SK-N-SH (cell line): ENCODE results near the gene RAD52. TPM values are rescaled to one million over a fixed set of nuclear protein-coding genes. Genes with fewer than 3 reads are reported as not detected.

Experiments used
- CTCF ChIA-PET: fragments of 300-600, 350-600 bp; formaldehyde crosslinking; extraction: SDS; loops from one replicate; lab custom pipeline; 2021; lab: Yijun Ruan, JAX
- POLR2A ChIA-PET: fragments of 350-600 bp; sonication (Branson Sonifier 250); formaldehyde crosslinking; extraction: SDS; loops from one replicate; lab custom pipeline; 2020; ENCODE audit warnings: antibody characterized with exemption, inconsistent platforms; lab: Yijun Ruan, JAX
- DNase-seq: peaks from one replicate; pipeline ENCODE4 v3.0.0; 2012
- H2AFZ ChIP-seq: fragments of 200-600 bp; sonication (generic); 2 replicates; pipeline ENCODE4 v1.8.1; 2016; ENCODE audit warnings: antibody characterized with exemption, mild to moderate bottlenecking, low read depth
- H3F3A ChIP-seq: fragments of 200-600 bp; sonication (generic); replicated peaks from 2 replicates; pipeline ENCODE3; 2016; ENCODE audit warnings: antibody characterized with exemption, mild to moderate bottlenecking; ENCODE audit not compliant: insufficient read depth
- H3K27ac ChIP-seq, 2 experiments: fragments of 200-500 bp in 1 of 2; fragments of 200-600 bp in 1 of 2; sonication (Bioruptor generic) in 1 of 2; sonication (generic), shearing (Covaris generic) in 1 of 2; 2 replicates each; pipeline versions ENCODE4 v1.5.1 to v1.6.1; 2014 to 2016; ENCODE audit warnings: low read depth in 2 of 2, inconsistent platforms in 1 of 2, low read length in 1 of 2, mild to moderate bottlenecking in 1 of 2, mixed read lengths in 1 of 2
- H3K27me3 ChIP-seq: fragments of 200-600 bp; sonication (generic), shearing (Covaris generic); 2 replicates; pipeline ENCODE4 v1.6.1; 2016; ENCODE audit warnings: mixed run types; ENCODE audit not compliant: insufficient read depth
- H3K36me3 ChIP-seq, 2 experiments: fragments of 200-500 bp in 1 of 2; fragments of 200-600 bp in 1 of 2; sonication (Bioruptor generic) in 1 of 2; sonication (generic) in 1 of 2; replicated peaks in 1 of 2; 2 replicates each; pipeline versions ENCODE3 to v1.5.1; 2014 to 2016; ENCODE audit warnings: low read length in 1 of 2, mild to moderate bottlenecking in 1 of 2; ENCODE audit not compliant: insufficient read depth in 2 of 2, control insufficient read depth in 1 of 2
- H3K4me1 ChIP-seq, 2 experiments: fragments of 200-500 bp in 1 of 2; fragments of 200-600 bp in 1 of 2; sonication (Bioruptor generic) in 1 of 2; sonication (generic), shearing (Covaris generic) in 1 of 2; 2 replicates each; pipeline versions ENCODE4 v1.5.1 to v1.6.1; 2014 to 2016; ENCODE audit warnings: low read depth in 1 of 2, low read length in 1 of 2, mixed run types in 1 of 2; ENCODE audit not compliant: insufficient read depth in 2 of 2, control insufficient read depth in 1 of 2
- H3K4me2 ChIP-seq: fragments of 200-600 bp; sonication (generic), shearing (Covaris generic); 2 replicates; pipeline ENCODE4 v1.6.1; 2017; ENCODE audit warnings: mixed run types
- H3K4me3 ChIP-seq, 2 experiments: fragments of 200-500 bp in 1 of 2; fragments of 200-600 bp in 1 of 2; sonication (Bioruptor generic) in 1 of 2; sonication (generic), shearing (Covaris generic) in 1 of 2; 2 replicates each; pipeline versions ENCODE4 v1.5.1 to v1.8.1; 2014 to 2016; ENCODE audit warnings: low read depth in 2 of 2, inconsistent platforms in 1 of 2, low read length in 1 of 2, mild to moderate bottlenecking in 1 of 2, mixed read lengths in 1 of 2, moderate library complexity in 1 of 2
- H3K79me2 ChIP-seq: fragments of 200-600 bp; sonication (generic); 2 replicates; pipeline ENCODE4 v1.8.1; 2017; ENCODE audit warnings: mild to moderate bottlenecking; ENCODE audit not compliant: insufficient read depth
- H3K9ac ChIP-seq: fragments of 200-600 bp; sonication (generic); 2 replicates; pipeline ENCODE4 v1.6.1; 2017; ENCODE audit warnings: mixed run types
- H3K9me2 ChIP-seq: fragments of 200-600 bp; sonication (generic); 2 replicates; pipeline ENCODE4 v1.6.1; 2017; ENCODE audit warnings: mixed run types
- H3K9me3 ChIP-seq: fragments of 200-600 bp; sonication (generic); 2 replicates; pipeline ENCODE4 v1.6.1; 2017; ENCODE audit warnings: mixed run types, mild to moderate bottlenecking, moderate library complexity
- H4K20me1 ChIP-seq: fragments of 200-600 bp; sonication (generic); 2 replicates; pipeline ENCODE4 v1.6.1; 2017; ENCODE audit warnings: mild to moderate bottlenecking, mixed run types; ENCODE audit not compliant: insufficient read depth
- CHD2 ChIP-seq: fragments of 150-350 bp; IDR thresholded peaks from 2 replicates; pipeline ENCODE4 v1.6.1; 2018; ENCODE audit warnings: low read length; ENCODE audit not compliant: partially characterized antibody
- CTCF ChIP-seq: fragments of 200-600 bp; sonication (generic); IDR thresholded peaks from 2 replicates; pipeline ENCODE4 v1.6.1; 2017; ENCODE audit warnings: antibody characterized with exemption, mild to moderate bottlenecking, moderate library complexity
- EP300 ChIP-seq, 2 experiments: IDR thresholded peaks; 2 replicates each; pipeline versions ENCODE4 v1.4.0 to v1.6.1; 2012; ENCODE audit warnings: borderline replicate concordance in 1 of 2, low read depth in 1 of 2, low read length in 1 of 2
- GABPA ChIP-seq: IDR thresholded peaks from 2 replicates; pipeline ENCODE4 v1.4.0; 2012; ENCODE audit warnings: low read depth, mild to moderate bottlenecking
- IRF3 ChIP-seq: fragments of 150-350 bp; IDR thresholded peaks from 2 replicates; pipeline ENCODE4 v1.6.1; 2016; ENCODE audit warnings: mild to moderate bottlenecking, low read depth, low read length
- MXI1 ChIP-seq: IDR thresholded peaks from 2 replicates; pipeline ENCODE4 v1.6.1; 2012; ENCODE audit warnings: mild to moderate bottlenecking, low read depth, low read length, improper control_type of control experiment
- NFIC ChIP-seq: IDR thresholded peaks from 2 replicates; pipeline ENCODE4 v1.4.0; 2012; ENCODE audit warnings: borderline replicate concordance
- PBX3 ChIP-seq: IDR thresholded peaks from 2 replicates; pipeline ENCODE4; 2012
- RAD21 ChIP-seq: IDR thresholded peaks from 2 replicates; pipeline ENCODE4 v1.6.1; 2012; ENCODE audit warnings: mild to moderate bottlenecking, low read length
- RXRA ChIP-seq: IDR thresholded peaks from 2 replicates; pipeline ENCODE4 v1.4.0; 2012; ENCODE audit warnings: low read depth, mild to moderate bottlenecking, borderline replicate concordance
- TAF1 ChIP-seq: IDR thresholded peaks from 2 replicates; pipeline ENCODE4 v1.6.1; 2012; ENCODE audit warnings: low read depth, mild to moderate bottlenecking, low read length, moderate library complexity, borderline replicate concordance
- YY1 ChIP-seq: IDR thresholded peaks from 2 replicates; pipeline ENCODE4 v1.4.0; 2012; ENCODE audit warnings: low read depth, mild to moderate bottlenecking
- ZBTB33 ChIP-seq: IDR thresholded peaks from 2 replicates; pipeline ENCODE4 v1.4.0; 2012; ENCODE audit warnings: low read depth, borderline replicate concordance
- WGBS: methylation state at CpG from one replicate; pipeline ENCODE4 v1.1.6; 2017; ENCODE audit warnings: low lambda C conversion rate; 5-methylcytosine and 5-hydroxymethylcytosine counted together
- polyA plus RNA-seq, 3 experiments: library from polyadenylated mRNA; depleted of rRNA; stranded (reverse); fragments of >200 nt; gene quantifications; 2 replicates each; pipeline ENCODE4 v1.2.3, GENCODE V29; 2012

RAD52 gene
- polyA plus RNA-seq, 1 of the 3 experiments (the other 2 are of a cell fraction) = 11.2 TPM

- H3K4me1 ChIP-seq = peaks cover 17 to 19% of the 10 kb centered on the region in 2 experiments; a peak in 3 of 4 replicates
- peak; percentile 89 for DNase-seq
- H3K9ac ChIP-seq = peak overlapping the region; percentile 77
- H3K9me3 ChIP-seq = no peaks in the 10 kb centered on the region
- peaks cover 75% of the 10 kb centered on the region for H3K79me2 ChIP-seq
- ChIA-PET CTCF (interaction anchor here (0.7 to 1.4 kb wide), 9 partner anchors 42 to 615 kb away, joined by 3 to 7 read pairs (median 3); partner anchors contain the start of gene RAD52), POLR2A (interaction anchor here (0.6 to 1.5 kb wide), 3 partner anchors 42 to 101 kb away, joined by 3 to 4 read pairs (median 3); partner anchors contain the start of gene RAD52)
- H3K4me3 ChIP-seq = peak overlapping the region; percentile 66 to 85
- H2AFZ ChIP-seq = peak overlapping the region; percentile 49
- peak overlapping the region; percentile 96 to 98 for H3K27ac ChIP-seq
- H3K27me3 ChIP-seq = no peaks in the 10 kb centered on the region
- peaks cover 23% of the 10 kb centered on the region for H3F3A ChIP-seq
- no peak for TF ChIP-seq CTCF
- no peak for TF ChIP-seq RXRA
- no peak for TF ChIP-seq YY1
- TF ChIP-seq GABPA = no peak
- TF ChIP-seq CHD2 = peak; percentile 21
- no peak for TF ChIP-seq ZBTB33
- TF ChIP-seq EP300 (IDR thresholded peaks at IDR 0.05; ENCODE audit: borderline replicate concordance in 1 of 2, low read depth in 1 of 2, low read length in 1 of 2) = 0 out of 4 replicates have a peak, but pooled peaks of 1 of the 2 experiments have one; percentile 10
- 15% methylated on average over 20 of the region's 48 CpGs for WGBS
- peaks cover 0 to 6% of the 10 kb centered on the region in 2 experiments for H3K36me3 ChIP-seq
- H3K4me2 ChIP-seq = peak overlapping the region; percentile 93
- H3K9me2 ChIP-seq = no peaks in the 10 kb centered on the region
- H4K20me1 ChIP-seq = peaks cover 20% of the 10 kb centered on the region
These were observed 42.1 kb upstream of the RAD52 start for GRCh38 chr12:991350-992333.

- peak; percentile 97 for DNase-seq
- peak within 1 kb of the TSS; percentile 93 for H2AFZ ChIP-seq
- no peaks in the 10 kb centered on the region for H3K27me3 ChIP-seq
- H3K4me1 ChIP-seq = peaks cover 17 to 19% of the 10 kb centered on the region in 2 experiments; a peak in 3 of 4 replicates
- peak within 1 kb of the TSS; percentile 66 to 85 for H3K4me3 ChIP-seq
- no peaks in the 10 kb centered on the region for H3K9me3 ChIP-seq
- H3F3A ChIP-seq = peaks cover 18% of the 10 kb centered on the region
- WGBS = 0% methylated on average over 2 of the region's 87 CpGs
- peaks cover 12% of the 10 kb centered on the region for H4K20me1 ChIP-seq
- POLR2A ChIA-PET = interaction anchor here (1.0 to 1.5 kb wide), 3 partner anchors 41 to 102 kb away, joined by 3 to 5 read pairs (median 4); partner anchors contain the start of gene RAD52
- peak within 1 kb of the TSS; percentile 96 to 98 for H3K27ac ChIP-seq
- H3K9me2 ChIP-seq = no peaks in the 10 kb centered on the region
- H3K9ac ChIP-seq = peak within 1 kb of the TSS; percentile 98
- H3K4me2 ChIP-seq = peak within 1 kb of the TSS; percentile 96
- H3K79me2 ChIP-seq = peaks cover 66% of the 10 kb centered on the region
- peaks cover 0 to 6% of the 10 kb centered on the region in 2 experiments for H3K36me3 ChIP-seq
- CTCF ChIA-PET = interaction anchor here (1.0 to 1.4 kb wide), 5 partner anchors 41 to 615 kb away, joined by 3 to 7 read pairs (median 5); partner anchors contain the start of gene RAD52
- TF ChIP-seq CHD2 (peak; percentile 77), RAD21 (no peak), NFIC (no peak), TAF1 (peak; percentile 51), IRF3 (no peak), PBX3 (no peak), CTCF (peak; percentile 13; the same call in 1 of the 2 replicates), MXI1 (peak; percentile 59; the same call in 1 of the 2 replicates)
These were observed 41.3 kb upstream of the RAD52 start, which contains the start of gene ERC1 for GRCh38 chr12:990661-991349. ERC1 (plus strand) TSS chr12:991223; CDS start chr12:1027904, 36,681 bp downstream.
